ENCODE measurements around the gene TTLL5. TPM values are rescaled to one million over a fixed set of nuclear protein-coding genes. Genes with fewer than 3 reads are reported as not detected.

The TTLL5 gene
- total RNA-seq, 1 donor from 2014 or later = 26.0 TPM

DNA sequence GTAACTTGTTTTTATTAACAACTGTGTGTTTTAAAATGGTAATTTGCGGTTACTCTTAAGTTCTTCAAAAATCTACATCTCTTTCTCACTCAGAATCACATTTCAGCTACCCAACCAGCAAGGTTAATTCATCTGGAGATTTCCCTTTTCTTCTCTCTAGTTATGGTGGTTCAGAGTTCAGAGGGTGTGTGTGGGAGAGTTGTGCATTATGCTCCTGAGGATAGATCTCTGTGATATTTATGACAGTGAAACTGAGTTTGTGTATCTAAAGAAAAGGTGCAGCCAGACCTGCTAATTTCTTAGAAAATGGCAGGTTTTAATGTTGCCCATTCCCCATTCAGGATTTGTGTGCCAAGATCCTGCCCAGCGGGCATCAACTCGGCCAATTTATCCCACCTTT lies 73.8 kb downstream of the TTLL5 start:
- Histone ChIP-seq H3K27ac (no peak overlapping the region), H3K4me3 (no peak overlapping the region), H3K4me1 (no peaks in the 10 kb centered on the region), H3K9me3 (no peaks in the 10 kb centered on the region), H3K27me3 (no peaks in the 10 kb centered on the region), H3K36me3 (peaks cover 12% of the 10 kb centered on the region)
- intact Hi-C loops (cut with DNase I) = no loop called here
- no peak for ATAC-seq
- TF ChIP-seq, protein P1, sequence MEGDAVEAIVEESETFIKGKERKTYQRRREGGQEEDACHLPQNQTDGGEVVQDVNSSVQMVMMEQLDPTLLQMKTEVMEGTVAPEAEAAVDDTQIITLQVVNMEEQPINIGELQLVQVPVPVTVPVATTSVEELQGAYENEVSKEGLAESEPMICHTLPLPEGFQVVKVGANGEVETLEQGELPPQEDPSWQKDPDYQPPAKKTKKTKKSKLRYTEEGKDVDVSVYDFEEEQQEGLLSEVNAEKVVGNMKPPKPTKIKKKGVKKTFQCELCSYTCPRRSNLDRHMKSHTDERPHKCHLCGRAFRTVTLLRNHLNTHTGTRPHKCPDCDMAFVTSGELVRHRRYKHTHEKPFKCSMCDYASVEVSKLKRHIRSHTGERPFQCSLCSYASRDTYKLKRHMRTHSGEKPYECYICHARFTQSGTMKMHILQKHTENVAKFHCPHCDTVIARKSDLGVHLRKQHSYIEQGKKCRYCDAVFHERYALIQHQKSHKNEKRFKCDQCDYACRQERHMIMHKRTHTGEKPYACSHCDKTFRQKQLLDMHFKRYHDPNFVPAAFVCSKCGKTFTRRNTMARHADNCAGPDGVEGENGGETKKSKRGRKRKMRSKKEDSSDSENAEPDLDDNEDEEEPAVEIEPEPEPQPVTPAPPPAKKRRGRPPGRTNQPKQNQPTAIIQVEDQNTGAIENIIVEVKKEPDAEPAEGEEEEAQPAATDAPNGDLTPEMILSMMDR (IDR thresholded peaks at IDR 0.05) = no peak
- no peak for DNase-seq

DNA sequence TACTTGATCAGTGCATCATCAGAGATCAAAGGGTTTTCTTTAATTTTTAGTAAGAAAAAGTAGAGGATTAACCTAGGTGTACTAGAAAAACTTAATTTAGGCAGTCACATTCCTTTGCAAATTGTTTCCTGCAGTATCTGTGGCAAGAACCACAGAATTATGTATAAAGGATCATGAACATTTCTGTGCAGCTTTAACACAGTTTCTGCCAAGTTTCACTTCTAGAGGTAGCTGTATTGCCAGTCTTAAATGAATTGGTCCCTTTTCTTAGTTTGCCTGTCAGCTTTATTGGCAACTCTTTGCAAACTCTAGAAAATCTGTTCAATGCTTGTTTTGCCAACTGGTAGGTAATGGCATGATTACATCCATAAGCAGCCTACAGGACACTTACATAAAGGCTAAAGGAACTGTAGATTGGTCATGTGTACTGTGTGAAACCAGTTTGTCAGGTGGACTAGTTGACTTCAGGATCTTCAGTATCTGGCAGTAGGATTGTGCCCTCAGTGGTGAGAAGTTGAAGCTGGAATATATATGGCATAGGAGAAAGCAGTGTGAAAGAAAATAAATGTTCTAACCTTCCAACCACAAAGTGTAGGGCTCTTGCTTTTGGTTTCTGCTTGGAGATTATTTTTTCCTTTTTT lies 75.9 kb downstream of the TTLL5 start:
- peaks cover 12% of the 10 kb centered on the region for H3K36me3 ChIP-seq
- intact Hi-C loops (cut with DNase I) = no loop called here

DNA sequence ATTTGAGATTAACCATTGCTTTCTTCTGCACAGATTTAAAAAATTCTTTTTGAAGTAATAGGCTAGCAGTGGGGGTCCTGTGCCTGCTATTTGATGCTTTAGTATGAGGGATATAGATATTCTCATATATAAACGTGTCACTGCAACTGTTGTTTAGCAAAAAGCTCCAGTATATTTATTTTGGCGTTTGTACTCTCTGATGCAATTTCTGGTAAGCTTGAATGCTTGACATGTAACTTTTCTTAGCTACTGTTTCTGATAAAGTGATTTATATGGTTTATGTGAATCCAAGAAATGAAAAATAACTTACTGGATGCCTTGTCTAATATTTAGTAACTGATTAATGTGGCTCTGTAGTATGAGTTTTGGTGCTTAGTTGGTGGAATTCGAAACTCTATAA lies 77.1 kb downstream of the TTLL5 start:
- no peak for DNase-seq
- TF ChIP-seq, protein P1 (IDR thresholded peaks at IDR 0.05) = no peak
- no peak overlapping the region for H3K4me3 ChIP-seq
- intact Hi-C loops (cut with DNase I) = no loop called here
- no peaks in the 10 kb centered on the region for H3K9me3 ChIP-seq
- H3K4me1 ChIP-seq = no peaks in the 10 kb centered on the region
- ATAC-seq = no peak
- H3K36me3 ChIP-seq = peaks cover 10% of the 10 kb centered on the region
- no peaks in the 10 kb centered on the region for H3K27me3 ChIP-seq
- no peak overlapping the region for H3K27ac ChIP-seq

More for the DNA sequence above, 75.9 kb downstream of the TTLL5 start:
- TF ChIP-seq, protein P1 (IDR thresholded peaks at IDR 0.05) = no peak
- Histone ChIP-seq H3K9me3 (no peaks in the 10 kb centered on the region), H3K27me3 (no peaks in the 10 kb centered on the region), H3K4me1 (no peaks in the 10 kb centered on the region), H3K4me3 (no peak overlapping the region), H3K27ac (no peak overlapping the region)
- DNase-seq (no peak), ATAC-seq (no peak)

DNA sequence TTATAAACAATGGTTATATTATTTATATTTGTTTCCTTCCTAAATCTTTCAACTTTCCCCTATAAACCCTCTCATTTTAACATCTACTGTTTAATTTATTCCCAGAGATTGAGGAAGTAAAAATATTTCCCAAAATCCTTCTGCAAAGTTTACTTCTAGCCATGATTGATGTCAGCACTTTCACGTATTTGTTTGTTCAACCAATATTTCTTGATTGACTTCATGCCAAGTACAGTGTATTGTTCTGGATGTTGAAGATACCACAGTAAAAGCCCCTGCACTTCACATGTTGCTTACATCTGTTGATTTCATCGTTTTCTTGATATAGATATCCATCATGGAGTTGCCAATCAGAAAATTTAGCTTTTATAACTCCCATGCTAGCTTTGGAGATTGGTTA lies 81.8 kb downstream of the TTLL5 start:
- H3K9me3 ChIP-seq = no peaks in the 10 kb centered on the region
- intact Hi-C loops (cut with DNase I) = no loop called here
- H3K4me1 ChIP-seq = no peaks in the 10 kb centered on the region
- no peaks in the 10 kb centered on the region for H3K27me3 ChIP-seq
- H3K36me3 ChIP-seq = peaks cover 13% of the 10 kb centered on the region
- TF ChIP-seq, protein P1 (IDR thresholded peaks at IDR 0.05) = no peak
- no peak overlapping the region for H3K27ac ChIP-seq
- no peak for ATAC-seq
- no peak overlapping the region for H3K4me3 ChIP-seq
- no peak for DNase-seq

DNA sequence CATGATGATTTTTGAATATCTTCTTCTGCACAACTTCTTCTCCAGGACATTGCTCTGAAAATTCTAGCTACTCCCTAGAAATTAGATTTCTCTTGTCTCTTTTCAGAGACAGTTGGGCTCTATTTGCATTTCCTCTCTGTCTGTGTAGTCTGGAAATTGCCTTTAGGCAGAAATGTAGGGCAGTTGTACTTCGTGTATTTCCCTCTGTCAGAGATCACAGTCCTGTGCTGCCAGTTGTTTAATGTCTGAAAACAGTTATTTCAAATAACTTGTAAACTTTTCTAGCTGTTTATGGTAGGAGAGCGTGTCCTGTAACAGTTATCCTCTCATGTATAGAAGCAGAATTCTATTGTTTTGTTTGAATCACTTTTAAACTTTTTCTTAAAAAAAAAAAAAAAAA lies 86.9 kb downstream of the TTLL5 start:
- Histone ChIP-seq H3K9me3 (no peaks in the 10 kb centered on the region), H3K4me3 (no peak overlapping the region), H3K4me1 (no peaks in the 10 kb centered on the region), H3K36me3 (peaks cover 20% of the 10 kb centered on the region), H3K27me3 (no peaks in the 10 kb centered on the region), H3K27ac (no peak overlapping the region)
- intact Hi-C loops (cut with DNase I) = no loop called here
- DNase-seq (no peak), ATAC-seq (no peak)
- TF ChIP-seq, protein P1 (IDR thresholded peaks at IDR 0.05) = no peak

DNA sequence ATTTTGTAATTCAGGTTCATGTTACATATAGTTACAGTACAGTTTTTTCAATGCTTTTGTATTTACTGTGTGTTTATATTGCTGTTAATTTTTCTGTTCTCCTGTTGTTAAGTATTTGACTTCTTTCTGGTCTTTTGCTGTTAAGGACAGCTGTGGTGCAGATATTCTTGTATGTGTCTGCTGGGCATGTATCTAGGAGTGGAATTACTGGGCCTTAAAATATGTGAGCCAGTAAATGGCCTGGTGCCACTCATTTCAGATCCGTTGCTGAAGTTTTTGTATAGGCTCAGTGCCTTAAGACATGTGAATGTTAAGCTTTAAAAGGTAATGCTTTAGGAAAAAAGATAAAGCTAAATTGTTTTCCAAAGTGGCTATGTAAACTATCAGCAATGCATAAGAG lies 87.3 kb downstream of the TTLL5 start:
- Histone ChIP-seq H3K27me3 (no peaks in the 10 kb centered on the region), H3K36me3 (peaks cover 20% of the 10 kb centered on the region), H3K9me3 (no peaks in the 10 kb centered on the region), H3K4me1 (no peaks in the 10 kb centered on the region), H3K27ac (no peak overlapping the region), H3K4me3 (no peak overlapping the region)
- ATAC-seq = no peak
- no peak for DNase-seq
- intact Hi-C loops (cut with DNase I) = no loop called here
- TF ChIP-seq, protein P1 (IDR thresholded peaks at IDR 0.05) = no peak

Measured in upper lobe of right lung (tissue), 1 donor.